ENCODE data around the gene GIGYF2. TPM values are rescaled to one million over a fixed set of nuclear protein-coding genes. Genes with fewer than 3 reads are reported as not detected.

The GIGYF2 gene
- total and polyA plus RNA-seq, 2 donors from 2014 or later = 13.5 to 79.8 TPM

DNA sequence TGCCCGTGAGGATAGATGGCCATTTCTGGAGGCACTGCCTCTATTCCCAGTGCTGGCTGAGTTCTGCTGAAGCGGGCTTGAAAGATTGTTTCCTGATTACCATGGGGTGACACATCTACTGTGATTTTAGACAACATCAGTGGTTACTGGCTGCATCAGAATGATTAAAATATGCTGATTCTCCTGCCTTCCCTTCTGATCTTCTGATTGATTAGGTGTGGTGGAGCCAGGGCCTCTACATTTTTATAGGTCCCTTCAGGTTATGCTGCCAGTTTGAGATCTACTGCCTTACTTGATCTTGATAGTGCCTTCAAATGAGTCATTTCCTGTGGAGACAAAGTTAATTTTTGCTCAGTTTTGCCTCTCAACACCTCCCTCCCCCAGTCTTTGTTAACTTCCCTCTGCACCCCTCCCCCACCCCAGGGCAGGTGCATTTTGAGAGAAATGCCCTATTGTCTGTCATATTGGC lies 141.3 kb downstream of the GIGYF2 start:
- Histone ChIP-seq H3K4me3 (ENCODE audit: low read length in 3 of 3) (no peak overlapping the region), H3K9me3 (ENCODE audit: control insufficient read depth in 2 of 3, insufficient read depth in 1 of 3, low read length in 3 of 3) (no peaks in the 10 kb centered on the region), H3K27ac (ENCODE audit: low read depth in 2 of 2, low read length in 2 of 2) (peak overlapping the region in 1 of 2 donors; percentile 5), H3K36me3 (ENCODE audit: control insufficient read depth in 2 of 3, insufficient read depth in 3 of 3, low read length in 3 of 3) (peaks cover 3 to 59% (median 28%) of the 10 kb centered on the region in 3 donors), H3K27me3 (ENCODE audit: control insufficient read depth, insufficient read depth, low read length) (no peaks in the 10 kb centered on the region), H3K4me1 (ENCODE audit: control insufficient read depth in 2 of 3, insufficient read depth in 2 of 3, low read depth in 1 of 3, low read length in 3 of 3) (peaks cover 0 to 4% (median 0%) of the 10 kb centered on the region in 3 donors), H3K9ac (ENCODE audit: low read length in 3 of 3) (no peak overlapping the region)
- DNase-seq (peak in 1 of 5 donors; percentile 7), FAIRE-seq (no peak)
- TF ChIP-seq, protein P1, sequence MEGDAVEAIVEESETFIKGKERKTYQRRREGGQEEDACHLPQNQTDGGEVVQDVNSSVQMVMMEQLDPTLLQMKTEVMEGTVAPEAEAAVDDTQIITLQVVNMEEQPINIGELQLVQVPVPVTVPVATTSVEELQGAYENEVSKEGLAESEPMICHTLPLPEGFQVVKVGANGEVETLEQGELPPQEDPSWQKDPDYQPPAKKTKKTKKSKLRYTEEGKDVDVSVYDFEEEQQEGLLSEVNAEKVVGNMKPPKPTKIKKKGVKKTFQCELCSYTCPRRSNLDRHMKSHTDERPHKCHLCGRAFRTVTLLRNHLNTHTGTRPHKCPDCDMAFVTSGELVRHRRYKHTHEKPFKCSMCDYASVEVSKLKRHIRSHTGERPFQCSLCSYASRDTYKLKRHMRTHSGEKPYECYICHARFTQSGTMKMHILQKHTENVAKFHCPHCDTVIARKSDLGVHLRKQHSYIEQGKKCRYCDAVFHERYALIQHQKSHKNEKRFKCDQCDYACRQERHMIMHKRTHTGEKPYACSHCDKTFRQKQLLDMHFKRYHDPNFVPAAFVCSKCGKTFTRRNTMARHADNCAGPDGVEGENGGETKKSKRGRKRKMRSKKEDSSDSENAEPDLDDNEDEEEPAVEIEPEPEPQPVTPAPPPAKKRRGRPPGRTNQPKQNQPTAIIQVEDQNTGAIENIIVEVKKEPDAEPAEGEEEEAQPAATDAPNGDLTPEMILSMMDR (IDR thresholded peaks at IDR 0.05; ENCODE audit: borderline replicate concordance, extremely low read depth, insufficient read depth) = no peak
- intact Hi-C loops (cut with DNase I) = no loop called here

DNA sequence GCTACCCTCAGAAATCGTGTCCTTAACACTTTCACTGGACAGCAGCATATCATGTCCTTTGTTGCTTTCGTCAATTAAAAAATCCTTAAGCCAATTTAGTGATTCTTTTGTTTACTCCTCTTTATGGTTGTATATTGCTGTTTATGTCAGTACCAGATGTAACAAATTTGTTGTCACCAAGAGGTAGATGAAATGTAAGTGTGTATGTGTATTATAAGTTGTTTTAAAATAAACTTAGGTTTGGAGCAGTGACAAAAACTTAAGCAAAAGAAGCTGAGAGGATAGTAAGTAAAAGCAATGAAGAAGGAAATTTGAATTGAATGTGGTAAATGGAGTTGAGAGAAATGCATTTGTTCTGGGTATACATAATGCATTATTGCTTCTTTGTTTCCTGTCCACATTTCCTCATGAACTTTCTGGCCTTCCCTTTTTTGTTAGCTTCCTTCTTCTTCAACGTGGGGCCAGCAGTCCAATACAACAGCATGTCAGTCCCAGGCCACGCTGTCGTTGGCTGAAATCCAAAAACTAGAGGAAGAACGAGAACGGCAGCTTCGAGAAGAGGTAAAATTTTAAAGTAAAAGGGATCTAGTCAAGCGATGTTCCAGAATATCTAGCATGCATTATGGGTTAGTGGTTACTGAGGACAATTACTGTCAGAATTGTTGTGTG lies 142.4 kb downstream of the GIGYF2 start:
- FAIRE-seq (no peak), DNase-seq (peak in 1 of 5 donors; percentile 49)
- TF ChIP-seq, protein P1 (IDR thresholded peaks at IDR 0.05; ENCODE audit: borderline replicate concordance, extremely low read depth, insufficient read depth) = no peak
- Histone ChIP-seq H3K36me3 (ENCODE audit: control insufficient read depth in 2 of 3, insufficient read depth in 3 of 3, low read length in 3 of 3) (peaks cover 2 to 55% (median 30%) of the 10 kb centered on the region in 3 donors), H3K27me3 (ENCODE audit: control insufficient read depth, insufficient read depth, low read length) (no peaks in the 10 kb centered on the region), H3K9ac (ENCODE audit: low read length in 3 of 3) (no peak overlapping the region), H3K27ac (ENCODE audit: low read depth in 2 of 2, low read length in 2 of 2) (no peak overlapping the region), H3K4me3 (ENCODE audit: low read length in 3 of 3) (no peak overlapping the region), H3K9me3 (ENCODE audit: control insufficient read depth in 2 of 3, insufficient read depth in 1 of 3, low read length in 3 of 3) (no peaks in the 10 kb centered on the region), H3K4me1 (ENCODE audit: control insufficient read depth in 2 of 3, insufficient read depth in 2 of 3, low read depth in 1 of 3, low read length in 3 of 3) (peaks cover 0 to 4% (median 0%) of the 10 kb centered on the region in 3 donors)
- intact Hi-C loops (cut with DNase I) = no loop called here

DNA sequence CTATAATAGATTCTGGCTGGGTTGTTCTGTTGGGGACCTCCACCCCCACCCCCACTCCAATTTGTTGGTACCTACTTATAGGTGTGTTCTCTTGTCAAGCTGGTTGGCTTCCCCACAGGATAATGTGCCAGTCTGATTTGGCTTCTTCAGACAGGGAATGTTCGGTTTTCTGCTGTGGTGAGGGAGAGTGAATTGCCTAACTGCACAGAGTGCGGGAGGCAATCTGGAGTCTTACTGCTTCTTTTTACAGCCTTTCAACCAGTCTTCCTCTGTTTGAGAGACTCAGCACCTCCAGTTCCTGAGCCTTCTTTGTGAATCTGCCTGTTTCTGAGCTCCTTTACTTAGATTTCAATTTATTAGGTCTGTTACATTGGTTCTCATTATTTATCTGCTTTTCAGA lies 145.6 kb downstream of the GIGYF2 start:
- TF ChIP-seq, protein P1 (IDR thresholded peaks at IDR 0.05; ENCODE audit: borderline replicate concordance, extremely low read depth, insufficient read depth) = no peak
- no peak for FAIRE-seq

More for the DNA sequence above, 145.6 kb downstream of the GIGYF2 start:
- no peak overlapping the region for H3K27ac ChIP-seq (ENCODE audit: low read depth in 2 of 2, low read length in 2 of 2)
- no peak overlapping the region for H3K9ac ChIP-seq (ENCODE audit: low read length in 3 of 3)
- no peak overlapping the region for H3K4me3 ChIP-seq (ENCODE audit: low read length in 3 of 3)
- H3K4me1 ChIP-seq (ENCODE audit: control insufficient read depth in 2 of 3, insufficient read depth in 2 of 3, low read depth in 1 of 3, low read length in 3 of 3) = peaks cover 0 to 4% (median 0%) of the 10 kb centered on the region in 3 donors
- intact Hi-C loops (cut with DNase I) = no loop called here
- no peak for DNase-seq
- no peaks in the 10 kb centered on the region for H3K9me3 ChIP-seq (ENCODE audit: control insufficient read depth in 2 of 3, insufficient read depth in 1 of 3, low read length in 3 of 3)
- H3K27me3 ChIP-seq (ENCODE audit: control insufficient read depth, insufficient read depth, low read length) = no peaks in the 10 kb centered on the region
- H3K36me3 ChIP-seq (ENCODE audit: control insufficient read depth in 2 of 3, insufficient read depth in 3 of 3, low read length in 3 of 3) = peaks cover 7 to 63% (median 38%) of the 10 kb centered on the region in 3 donors
